Measurements from ENCODE around the gene GRPEL2.
A peak's percentile ranks its signal among the peaks of the same experiment; 100 is the strongest.
"Not testable (repeated sequence)": the region's sequence is repeated elsewhere in the genome, so short reads cannot be mapped to it uniquely, and the experiment has no call there.

The GRPEL2 gene

DNA sequence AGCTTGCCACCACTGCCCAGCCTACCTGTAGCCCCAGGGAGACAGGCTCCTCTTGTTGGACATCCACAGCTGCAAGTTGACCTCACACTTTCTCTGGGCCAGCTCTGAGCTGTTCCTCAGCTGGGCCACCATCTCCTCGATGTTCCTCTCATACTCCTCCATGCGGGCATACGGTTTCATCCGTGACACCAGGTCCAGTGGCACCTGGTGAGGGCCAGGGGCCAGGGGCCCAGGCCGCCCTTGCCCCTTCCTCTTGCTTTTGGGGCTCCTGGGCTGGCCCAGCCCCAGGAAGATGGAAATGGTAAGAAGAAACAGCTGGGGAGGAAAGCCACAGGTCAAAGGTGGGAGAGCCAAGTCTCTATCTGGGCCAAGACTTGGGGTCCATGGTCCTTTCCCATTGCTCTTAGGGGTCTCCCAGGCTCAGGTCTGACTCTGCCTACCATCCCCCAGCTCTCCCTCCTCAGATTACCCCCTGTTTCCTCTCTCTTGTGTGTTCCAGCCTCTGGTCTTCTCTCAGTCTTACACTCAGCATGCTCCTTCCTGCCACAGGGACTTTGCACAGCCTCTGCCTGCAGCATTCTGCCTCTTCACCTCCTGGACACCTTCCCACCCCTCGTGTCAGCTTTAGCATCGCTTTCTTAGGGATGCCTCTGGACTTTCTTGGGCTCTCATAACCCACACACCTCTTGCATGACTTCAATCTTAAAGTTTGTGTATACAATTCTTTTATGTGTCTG, 31.6 kb downstream of the GRPEL2 start:
- DNase-seq (ENCODE audit: low spot score) = no peak

DNA sequence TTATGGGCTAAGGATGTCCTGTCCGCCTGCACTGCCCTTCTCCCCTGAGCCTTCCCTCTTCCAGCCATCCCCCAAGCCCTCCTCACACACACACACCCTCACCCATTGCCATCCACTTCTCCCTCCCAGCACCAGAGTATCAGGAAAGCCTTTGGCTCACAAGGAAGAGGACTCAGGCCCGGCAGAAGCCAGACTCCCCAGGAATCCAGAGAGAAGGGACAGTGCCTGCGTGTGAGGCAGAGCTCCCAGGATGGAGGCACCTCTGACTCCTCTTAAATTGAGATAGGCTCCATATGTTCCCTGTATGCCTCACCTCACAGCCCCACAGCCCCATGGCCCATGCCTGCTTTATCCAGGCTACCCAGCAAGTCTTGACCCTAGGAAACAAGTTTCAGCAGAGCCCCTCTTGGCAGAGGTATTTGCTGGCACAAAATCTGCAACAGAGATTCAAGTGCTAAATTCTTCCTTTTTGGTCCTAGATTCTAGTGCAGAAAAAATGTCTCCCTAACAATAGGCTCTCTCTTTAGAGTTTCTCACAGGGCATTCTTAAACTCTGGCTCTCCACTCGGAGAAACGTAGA, 33.0 kb downstream of the GRPEL2 start:
- DNase-seq (ENCODE audit: low spot score) = no peak

DNA sequence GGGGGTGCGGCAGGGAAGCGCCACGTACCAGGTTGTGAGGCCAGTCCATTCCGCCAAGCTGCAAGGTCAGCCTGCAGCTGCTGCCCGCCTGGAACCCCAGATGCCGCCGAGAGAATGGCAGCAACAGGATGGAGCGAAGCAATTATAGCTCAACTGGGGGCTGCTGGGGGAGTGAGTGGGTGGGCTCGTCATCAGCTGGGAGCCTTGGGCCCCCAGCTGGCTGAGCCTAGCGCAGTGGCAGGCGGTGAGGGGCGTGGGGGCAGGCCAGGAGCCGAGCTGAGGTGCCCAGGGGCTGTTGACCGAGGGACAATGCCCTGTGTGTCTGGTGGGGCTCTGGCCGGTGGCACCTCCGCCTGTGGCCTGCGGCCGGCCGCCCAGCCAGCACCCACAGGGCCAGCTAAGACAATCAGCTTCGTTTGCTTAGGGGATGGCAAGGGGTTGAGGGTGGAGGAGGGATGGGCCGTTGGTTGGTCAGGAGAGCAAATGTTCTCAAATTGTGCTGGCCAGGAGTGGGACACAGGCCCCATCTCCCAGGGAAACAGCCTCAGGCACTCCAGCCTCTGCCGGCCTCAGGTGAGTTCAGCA, 34.0 kb downstream of the GRPEL2 start, which contains the start of gene IL17B:
IL17B (minus strand) TSS at position 116 of the 585 bp plus-strand sequence; CDS start at position 49, 67 bp downstream.
- DNase-seq (ENCODE audit: low spot score) = no peak

DNA sequence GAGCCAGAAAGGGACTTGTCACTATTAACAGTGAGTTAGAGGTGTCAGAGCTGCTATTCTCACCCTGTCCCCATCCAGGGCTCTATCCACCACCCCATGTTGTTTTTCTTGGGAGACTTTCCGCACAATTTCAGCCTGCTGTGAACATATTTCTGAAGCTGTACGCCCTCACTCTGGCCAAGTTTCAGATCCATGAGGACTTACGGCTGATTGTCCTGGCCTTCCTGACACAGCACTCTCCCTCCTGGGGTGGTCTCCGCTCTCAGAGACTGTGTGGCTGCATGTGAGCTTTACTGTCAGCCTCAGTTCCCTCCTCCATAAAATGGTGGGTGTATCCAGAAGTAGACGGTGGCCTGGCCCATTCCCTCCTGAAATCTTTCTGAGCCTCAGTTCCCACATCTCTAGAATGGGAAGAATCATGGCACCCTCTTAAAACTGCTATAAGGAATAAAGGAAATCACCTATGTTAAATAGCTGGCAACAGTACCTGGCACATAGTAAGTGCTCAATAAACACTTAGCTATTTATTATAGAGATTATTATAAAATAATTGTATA, 34.6 kb downstream of the GRPEL2 start:
- no peak for DNase-seq (ENCODE audit: low spot score)

DNA sequence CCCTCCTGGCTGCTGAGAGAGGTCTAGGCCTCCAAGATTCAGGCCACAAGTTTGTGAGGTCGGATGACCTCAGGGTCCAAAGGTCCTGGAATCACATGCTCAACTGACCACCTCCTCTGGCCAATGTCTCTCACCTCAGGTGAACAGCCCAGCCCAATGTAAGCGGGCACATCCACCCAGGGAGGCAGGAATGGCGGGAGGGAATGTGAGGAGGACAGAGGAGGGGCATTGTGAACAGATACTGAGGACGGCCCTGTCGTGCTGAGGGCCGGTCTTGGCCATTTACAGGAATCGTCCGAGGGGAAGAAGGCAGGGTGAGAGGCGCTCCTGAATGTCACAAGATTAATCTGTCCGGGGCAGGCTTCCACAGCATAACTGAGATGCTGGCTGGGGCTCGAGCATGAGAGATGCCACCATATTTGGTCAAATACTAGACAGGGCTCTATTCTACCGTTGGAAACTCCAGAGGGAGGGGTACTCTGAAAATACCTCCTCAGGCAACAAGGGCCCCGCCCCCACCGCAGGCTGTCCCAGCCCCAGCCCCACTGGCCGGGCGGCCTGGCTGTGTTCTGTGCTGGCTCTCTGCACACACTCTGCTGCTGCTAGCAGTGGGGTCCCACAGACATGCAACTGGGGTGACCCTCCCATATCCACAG, 35.3 kb downstream of the GRPEL2 start:
- DNase-seq (ENCODE audit: low spot score) = peak; percentile 59

DNA sequence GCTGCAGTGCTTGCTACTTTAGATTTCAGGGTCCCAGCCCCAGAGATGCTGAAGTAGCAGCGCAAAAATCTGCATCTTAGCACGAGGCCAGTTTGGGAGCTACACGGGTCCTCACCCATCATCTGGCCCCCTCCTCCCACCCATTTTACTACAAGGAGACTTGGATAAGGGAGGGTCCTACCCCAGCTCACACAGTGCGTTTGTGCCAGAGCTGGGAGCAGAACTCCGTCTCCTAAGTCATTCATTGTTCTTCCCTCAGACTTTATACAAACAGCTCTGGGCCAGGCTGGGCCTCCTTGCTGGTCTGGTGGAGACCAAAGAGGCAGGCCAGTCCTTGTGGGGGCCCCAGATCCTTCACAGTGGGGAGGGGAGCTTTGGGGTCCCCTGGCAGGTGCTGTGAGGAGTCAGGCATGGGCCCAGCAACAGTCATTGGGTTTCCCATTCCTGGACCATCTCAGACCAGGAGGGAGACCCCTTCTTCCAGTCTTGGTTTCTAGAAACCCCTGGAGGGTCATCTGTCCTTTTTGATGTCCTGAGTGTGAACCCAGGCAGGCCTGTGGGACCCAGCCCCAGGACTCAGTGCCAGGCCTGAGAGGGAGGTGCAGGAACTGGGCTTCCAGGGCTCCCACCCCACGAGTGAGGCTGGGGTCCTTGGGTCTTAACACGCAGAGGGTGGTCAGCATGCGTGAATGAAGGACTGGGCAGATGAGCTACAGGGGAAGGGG, 36.1 kb downstream of the GRPEL2 start:
- no peak for DNase-seq (ENCODE audit: low spot score)

DNA sequence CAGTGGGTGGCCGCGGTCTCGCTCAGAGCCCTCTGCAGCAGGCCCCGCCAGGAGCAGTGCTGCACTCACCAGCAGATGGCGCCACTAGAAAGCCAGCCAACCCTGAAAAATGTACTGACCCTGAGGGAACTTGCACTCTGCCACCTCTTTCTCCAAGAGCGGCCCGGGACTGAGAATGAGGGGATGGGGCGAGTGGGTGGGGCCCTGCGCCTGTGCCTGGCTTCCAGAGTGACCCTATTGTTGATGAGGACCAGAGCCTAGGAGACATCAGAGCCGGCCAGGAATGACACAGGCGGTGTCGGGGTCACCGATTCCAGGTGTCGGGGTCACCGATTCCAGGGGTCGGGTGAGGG, 36.7 kb downstream of the GRPEL2 start:
- peak; percentile 93 for DNase-seq (ENCODE audit: low spot score)

DNA sequence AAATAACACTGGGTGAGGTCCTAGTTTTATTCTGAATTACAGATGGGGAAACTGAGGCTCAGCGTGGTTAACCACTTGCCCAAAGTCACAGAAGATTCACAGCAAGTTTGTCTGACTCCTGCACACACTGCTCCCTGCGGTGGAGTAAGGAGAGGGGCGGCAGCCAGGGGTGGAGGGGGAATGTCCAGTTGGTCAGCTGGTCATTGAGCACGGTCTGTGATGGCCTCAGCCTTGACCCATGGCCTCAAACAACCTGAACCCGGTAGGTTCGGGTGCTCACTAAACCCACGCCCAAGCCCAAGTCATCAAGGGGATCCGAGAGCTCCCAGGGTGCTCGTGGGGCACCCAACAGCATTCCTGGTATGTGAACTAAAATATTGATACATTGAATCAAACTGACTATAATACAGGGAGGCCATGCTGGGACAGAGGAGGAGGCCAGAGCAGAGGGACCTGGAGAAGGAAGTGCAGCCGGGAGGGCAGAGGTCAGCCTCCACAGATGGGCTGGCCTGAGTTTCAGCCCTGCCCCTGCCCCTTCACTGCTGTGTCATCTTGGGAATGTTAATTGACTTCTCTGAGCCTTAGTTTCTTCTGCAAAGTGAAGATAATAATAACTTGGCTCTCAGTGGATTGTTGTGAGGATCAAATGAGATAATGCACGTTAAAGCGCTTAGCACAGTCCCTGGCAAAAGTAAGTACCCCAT, 37.4 kb downstream of the GRPEL2 start:
- no peak for DNase-seq (ENCODE audit: low spot score)

DNA sequence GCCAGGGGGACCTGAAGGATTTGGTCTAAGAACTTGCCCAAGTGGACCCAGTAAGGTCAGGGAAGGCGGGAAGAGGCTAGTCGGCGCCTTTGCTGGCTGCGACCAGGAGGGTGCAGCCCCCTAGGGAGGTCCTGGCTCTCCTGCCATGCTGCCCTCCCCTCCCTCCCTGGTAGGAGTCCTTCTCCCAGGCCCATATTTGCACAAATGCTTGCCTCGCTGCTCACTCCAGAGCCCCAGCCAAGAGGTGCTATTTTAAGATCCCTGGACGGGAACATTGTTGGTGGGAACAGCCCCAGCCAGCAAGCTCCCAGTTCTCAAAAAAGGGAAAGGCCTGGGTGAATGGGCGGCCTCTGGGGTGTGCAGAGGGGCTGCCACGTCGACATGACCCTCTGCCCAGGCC, 38.1 kb downstream of the GRPEL2 start:
- no peak for DNase-seq (ENCODE audit: low spot score)

DNA sequence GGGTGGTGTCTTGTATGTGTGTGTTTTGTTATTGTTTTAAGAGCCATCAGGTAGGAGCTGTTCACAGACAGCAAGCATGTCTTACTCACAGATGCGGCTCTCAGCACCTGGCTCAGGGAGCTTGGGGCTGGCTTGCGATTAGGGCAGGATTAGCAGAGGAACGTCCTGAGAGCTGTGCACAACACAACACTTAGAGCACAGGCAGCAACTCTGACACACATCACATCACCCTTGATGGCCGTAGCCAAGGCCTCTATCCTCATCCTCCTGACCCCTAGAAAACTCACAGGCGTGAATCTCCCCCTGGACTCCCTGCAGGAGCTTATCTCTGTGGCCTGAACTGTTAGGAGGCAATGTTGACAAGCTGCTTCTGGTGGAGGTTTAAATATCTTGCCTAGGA, 40.9 kb downstream of the GRPEL2 start:
- DNase-seq (ENCODE audit: low spot score) = no peak

DNA sequence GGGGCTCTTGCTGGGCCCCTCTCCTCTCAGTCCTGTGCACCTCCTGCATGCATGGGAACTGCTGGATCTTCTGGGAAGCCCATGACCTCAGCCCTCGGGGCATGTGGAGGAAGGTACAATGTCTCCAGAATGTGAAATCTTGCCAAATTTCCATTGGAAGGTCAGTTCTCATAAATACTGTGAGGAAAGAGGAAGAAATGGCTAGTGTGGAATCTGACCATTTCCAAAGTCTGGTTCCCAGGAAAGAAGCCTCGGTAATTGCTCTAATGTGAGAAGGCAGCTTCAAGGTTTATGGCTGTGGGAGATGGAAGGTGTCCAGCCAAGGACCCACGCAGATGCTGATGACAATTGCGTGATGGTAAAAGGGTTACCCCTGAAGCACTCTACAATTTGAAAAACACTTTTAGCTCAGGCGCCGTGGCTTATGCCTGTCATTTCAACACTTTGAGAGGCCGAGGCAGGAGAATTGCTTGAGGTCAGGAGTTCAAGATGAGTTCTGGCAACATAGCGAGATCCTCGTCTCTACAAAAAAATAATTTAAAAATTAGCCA, 41.9 kb downstream of the GRPEL2 start:
- no peak for DNase-seq (ENCODE audit: low spot score)

DNA sequence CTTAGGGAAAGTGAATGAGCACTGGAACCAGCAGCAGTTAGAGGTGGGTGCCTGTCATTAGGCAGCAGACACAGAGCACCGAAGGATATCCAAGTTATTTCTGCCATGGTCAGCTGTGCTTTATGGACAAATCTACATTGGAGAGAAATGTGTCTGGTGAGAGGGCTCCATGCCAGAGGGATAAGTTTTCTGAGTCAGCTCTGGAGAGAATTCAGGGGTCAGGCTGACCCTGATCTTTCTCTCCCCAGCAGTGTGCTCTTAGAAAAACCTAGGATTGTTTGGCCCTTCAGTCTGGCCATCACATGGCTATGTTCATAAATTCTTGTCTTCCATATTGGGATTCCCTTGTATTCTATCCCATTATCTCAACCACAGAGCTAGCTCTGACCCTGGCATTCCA, 42.7 kb downstream of the GRPEL2 start:
- no peak for DNase-seq (ENCODE audit: low spot score)

DNA sequence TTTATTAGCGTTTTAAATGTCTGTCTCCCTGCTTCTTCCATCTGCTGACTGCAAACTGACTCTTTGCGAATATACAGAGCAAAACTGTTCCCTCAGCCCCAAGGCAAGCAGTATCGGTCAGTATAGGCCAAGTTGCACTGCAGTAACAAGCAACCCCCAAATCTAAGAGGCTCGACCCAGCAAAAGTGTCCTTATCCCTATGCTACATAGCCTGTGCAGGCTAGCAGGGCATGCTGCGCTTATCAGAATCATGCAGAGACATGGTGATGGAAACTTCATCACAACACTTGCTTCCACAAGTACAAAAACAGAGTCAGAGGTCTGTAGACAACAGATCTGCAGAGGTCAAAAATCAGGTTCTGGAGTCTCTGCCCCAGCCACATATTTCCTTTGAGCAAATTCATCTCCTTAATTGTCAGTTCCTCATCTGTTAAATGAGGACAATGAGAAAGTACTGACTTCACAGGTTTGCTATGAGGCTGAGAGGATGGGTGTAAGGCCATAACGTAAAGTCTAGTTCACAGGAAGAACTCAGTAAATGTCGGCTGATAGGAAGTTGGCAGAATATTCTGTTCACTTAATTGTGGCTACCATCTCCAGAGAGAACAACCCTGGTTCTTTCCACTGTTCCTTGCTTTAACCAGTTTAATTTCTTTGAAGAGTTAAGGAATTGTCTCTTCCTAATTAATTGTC, 43.3 kb downstream of the GRPEL2 start:
- DNase-seq (ENCODE audit: low spot score) = no peak

DNA sequence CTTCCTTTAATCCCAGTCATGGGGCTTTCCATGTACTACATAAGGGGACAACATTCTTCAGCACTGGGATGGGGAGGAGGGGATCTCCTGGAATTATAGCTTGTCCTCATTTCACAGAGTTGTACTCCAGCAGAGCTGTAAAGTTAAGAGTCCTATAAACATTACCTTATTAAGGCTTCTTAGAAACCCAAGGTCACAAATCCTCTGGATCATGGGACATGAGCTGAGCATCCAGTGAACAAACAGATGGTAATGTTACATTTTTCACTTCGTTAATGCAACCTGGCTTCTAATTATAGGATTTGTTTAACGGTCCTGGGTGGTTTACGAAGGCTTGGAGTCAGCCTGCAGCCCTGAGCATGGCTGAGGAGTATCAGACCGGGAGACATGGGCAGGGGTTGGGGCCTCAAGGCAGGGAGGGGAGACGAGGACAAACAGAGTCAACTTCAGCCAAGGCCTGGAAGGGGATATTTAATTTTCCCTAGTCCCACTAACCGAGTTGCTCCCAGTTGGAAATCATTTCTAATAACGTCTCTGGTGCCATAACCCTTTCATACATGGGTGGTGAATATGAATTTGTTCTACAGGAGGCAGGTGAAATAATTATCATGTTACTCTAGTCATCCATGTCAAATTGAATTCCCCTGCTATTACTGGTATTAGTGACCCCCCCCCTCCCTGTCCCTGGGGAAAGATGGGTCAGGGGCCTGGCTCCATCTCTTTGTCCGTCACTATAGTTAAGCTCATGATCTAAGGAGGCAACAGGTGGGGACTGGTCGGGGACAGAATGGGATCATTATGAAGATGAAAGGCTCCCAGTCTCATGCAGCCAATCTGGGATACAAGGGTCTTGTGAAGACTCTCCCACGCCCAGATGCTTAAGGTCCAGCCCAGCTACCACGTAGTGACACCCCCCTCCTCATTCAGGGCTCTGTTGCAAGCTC, 44.5 kb downstream of the GRPEL2 start:
- no peak for DNase-seq (ENCODE audit: low spot score)

DNA sequence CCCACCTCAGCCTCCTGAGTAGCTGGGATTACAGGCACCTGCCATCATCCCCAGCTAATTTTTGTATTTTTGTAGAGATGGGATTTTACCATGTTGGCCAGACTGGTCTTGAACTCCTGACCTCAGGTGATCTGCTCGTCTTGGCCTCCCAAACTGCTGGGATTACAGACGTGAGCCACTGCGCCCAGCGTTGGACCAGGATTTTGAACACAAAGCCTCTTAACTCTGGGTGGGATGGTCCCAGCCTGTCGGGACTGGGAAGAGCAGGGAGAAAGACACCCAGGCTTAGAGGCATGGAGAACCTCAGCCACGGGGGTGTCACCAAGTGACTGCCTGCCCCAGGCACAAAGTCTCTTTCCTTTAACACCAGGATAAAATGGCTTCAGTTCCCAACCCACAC, 45.8 kb downstream of the GRPEL2 start:
- not testable (repeated sequence) for DNase-seq (ENCODE audit: low spot score)

DNA sequence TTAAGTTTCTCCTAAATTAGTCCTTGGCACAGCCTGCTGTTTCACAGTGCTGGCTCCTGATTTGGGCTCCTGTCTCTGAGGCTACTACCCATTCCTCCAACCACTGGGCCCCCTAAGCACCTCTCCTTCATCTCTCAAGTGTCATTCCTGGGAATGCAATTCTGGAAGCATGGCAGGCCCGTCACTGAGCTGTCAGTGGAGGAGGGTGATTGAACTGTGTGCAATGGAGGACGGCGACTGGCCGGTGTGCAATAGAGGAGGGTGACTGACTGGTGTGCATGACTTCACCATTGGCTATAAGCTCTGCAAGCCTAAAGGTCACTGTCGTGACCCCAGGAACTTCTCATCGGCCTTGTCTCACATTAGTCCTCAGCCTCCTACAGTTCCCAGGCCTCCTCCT, 46.2 kb downstream of the GRPEL2 start:
- no peak for DNase-seq (ENCODE audit: low spot score)

DNA sequence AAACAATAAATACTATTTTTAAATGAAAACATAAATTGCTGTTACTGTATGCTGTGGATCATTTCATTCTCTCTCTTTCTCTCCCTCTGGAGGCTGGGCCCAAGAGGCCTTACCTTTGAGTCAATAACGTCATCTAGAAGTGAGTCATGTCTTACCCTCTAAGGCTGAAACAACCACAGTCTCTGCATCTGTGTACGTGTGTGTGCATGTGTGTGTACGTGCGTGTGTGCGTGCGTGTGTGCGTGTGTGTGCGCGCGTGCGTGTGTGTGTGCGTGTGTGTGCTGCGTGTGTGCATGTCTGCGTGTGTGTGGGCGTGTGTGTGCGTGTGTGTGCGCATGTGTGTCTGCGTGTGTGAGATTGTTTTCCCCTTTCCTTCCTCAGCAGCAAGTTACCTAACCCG, 47.4 kb downstream of the GRPEL2 start:
- no peak for DNase-seq (ENCODE audit: low spot score)

DNA sequence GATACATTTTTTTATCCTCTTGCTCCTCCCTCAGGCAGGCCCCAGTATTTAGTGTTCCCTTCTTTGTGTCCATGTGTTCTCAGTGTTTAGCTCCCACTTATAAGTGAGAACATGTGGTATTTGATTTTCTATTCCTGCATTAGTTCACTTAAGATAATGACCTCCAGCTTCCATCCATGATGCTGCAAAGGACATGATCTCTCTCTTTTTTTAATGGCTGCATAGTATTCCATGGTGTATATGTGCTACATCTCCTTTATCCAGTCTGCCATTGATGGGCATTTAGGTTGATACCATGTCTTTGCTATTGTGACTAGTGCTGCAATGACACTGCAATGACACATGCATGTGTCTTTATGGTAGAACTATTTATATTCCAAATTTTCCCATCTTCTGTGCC, 49.7 kb downstream of the GRPEL2 start:
- DNase-seq (ENCODE audit: low spot score) = not testable (repeated sequence)

DNA sequence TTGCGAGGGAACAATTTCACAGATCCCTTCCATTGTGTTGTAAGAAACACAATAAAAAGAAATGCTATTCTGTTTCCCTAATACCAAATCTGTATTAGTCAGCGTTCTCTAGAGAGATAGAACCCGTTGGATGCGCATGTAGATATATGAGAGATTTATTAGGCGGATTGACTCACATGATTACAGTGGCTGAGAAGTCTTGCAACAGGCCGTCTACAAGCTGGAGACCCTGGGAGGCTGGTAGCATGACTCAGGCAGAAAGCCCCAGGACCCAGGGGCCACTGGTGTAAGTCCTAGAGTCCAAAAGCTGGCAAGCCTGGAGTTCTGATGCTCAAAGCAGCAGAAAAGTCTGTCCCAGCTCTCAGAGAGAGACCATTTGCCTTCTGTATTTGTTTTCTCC, 52.2 kb downstream of the GRPEL2 start:
- no peak for DNase-seq (ENCODE audit: low spot score)

Measured in HuH-7.5 (cell line).